H1 (cell line): Measurements from ENCODE around the gene KIAA1586. TPM values are rescaled to one million over a fixed set of nuclear protein-coding genes. Genes with fewer than 3 reads are reported as not detected.

Source experiments
- CTCF ChIA-PET: fragments of 300-600 bp; sonication (Branson Sonifier 250); formaldehyde crosslinking; loops from one replicate; lab custom pipeline; 2021; ENCODE audit not compliant: partially characterized antibody; lab: Charles Lee
- POLR2A ChIA-PET: fragments of 300-600 bp; sonication (Branson Sonifier 250); formaldehyde crosslinking; loops from one replicate; lab custom pipeline; 2021; ENCODE audit warnings: inconsistent platforms; ENCODE audit not compliant: partially characterized antibody; lab: Charles Lee
- DNase-seq, 2 experiments: peaks; one replicate each; pipeline versions ENCODE4 v3.0.0 to v3.0.0-alpha.2; 2010 to 2022; ENCODE audit warnings: low spot score in 2 of 2, low read depth in 1 of 2, mixed read lengths in 1 of 2
- FAIRE-seq: peaks from 2 replicates; lab custom pipeline; 2011; peaks lifted over from hg19 to GRCh38; lab: Jason Lieb, UNC
- H2AFZ ChIP-seq: 2 replicates; pipeline ENCODE4 v1.8.1; 2012; ENCODE audit warnings: low read length, inconsistent platforms
- H2AK5ac ChIP-seq: 2 replicates; pipeline ENCODE4 v1.6.1; 2013; ENCODE audit warnings: low read depth, low read length
- H2BK120ac ChIP-seq: replicated peaks from 2 replicates; pipeline ENCODE3; 2013; ENCODE audit warnings: low read depth, low read length, inconsistent platforms
- H2BK12ac ChIP-seq: 2 replicates; pipeline ENCODE4 v1.6.1; 2013; ENCODE audit warnings: low read depth, low read length
- H2BK15ac ChIP-seq: 2 replicates; pipeline ENCODE4 v1.6.1; 2013; ENCODE audit warnings: low read length
- H2BK20ac ChIP-seq: 2 replicates; pipeline ENCODE4 v1.6.1; 2013; ENCODE audit warnings: low read length
- H2BK5ac ChIP-seq: 2 replicates; pipeline ENCODE4 v1.6.1; 2013; ENCODE audit warnings: low read depth, low read length
- H3K14ac ChIP-seq: 2 replicates; pipeline ENCODE4 v1.6.1; 2013; ENCODE audit warnings: inconsistent platforms; ENCODE audit not compliant: insufficient read length
- H3K18ac ChIP-seq: 2 replicates; pipeline ENCODE4 v1.6.1; 2013; ENCODE audit warnings: low read length; ENCODE audit errors: extremely low read depth
- H3K23ac ChIP-seq: 2 replicates; pipeline ENCODE4 v1.6.1; 2013; ENCODE audit warnings: inconsistent platforms; ENCODE audit not compliant: insufficient read length
- H3K23me2 ChIP-seq: 2 replicates; pipeline ENCODE4 v1.6.1; 2013; ENCODE audit warnings: low read depth, low read length
- H3K27ac ChIP-seq: 2 replicates; pipeline ENCODE4 v1.6.1; 2011; ENCODE audit warnings: low read depth, low read length, inconsistent platforms
- H3K27me3 ChIP-seq, 4 experiments: replicated peaks in 1 of 4; 1 replicate in 1 of 4; 2 replicates in 3 of 4; pipeline versions ENCODE4 v1.6.1 to v1.8.1; 2011 to 2013; ENCODE audit warnings: low read length in 3 of 4, mild to moderate bottlenecking in 3 of 4, inconsistent platforms in 2 of 4, mixed read lengths in 2 of 4, moderate library complexity in 1 of 4; ENCODE audit not compliant: control insufficient read depth in 3 of 4, insufficient read depth in 3 of 4; ENCODE audit errors: extremely low read depth in 1 of 4
- H3K36me3 ChIP-seq, 4 experiments: 2 replicates each; pipeline versions ENCODE4 v1.6.1 to v1.8.1; 2011 to 2013; ENCODE audit warnings: mild to moderate bottlenecking in 4 of 4, low read length in 3 of 4, moderate library complexity in 2 of 4, control low read depth in 1 of 4, inconsistent platforms in 1 of 4; ENCODE audit not compliant: insufficient read depth in 4 of 4, control insufficient read depth in 2 of 4
- H3K4ac ChIP-seq: replicated peaks from 2 replicates; pipeline ENCODE3; 2013; ENCODE audit warnings: low read length, low read depth, mixed read lengths, inconsistent platforms; ENCODE audit not compliant: insufficient read length
- H3K4me1 ChIP-seq, 4 experiments: replicated peaks in 1 of 4; 1 replicate in 1 of 4; 2 replicates in 3 of 4; pipeline versions ENCODE4 v1.6.1 to v1.8.1; 2011 to 2013; ENCODE audit warnings: low read length in 3 of 4, inconsistent platforms in 2 of 4, mixed read lengths in 1 of 4; ENCODE audit not compliant: insufficient read depth in 4 of 4, control insufficient read depth in 3 of 4
- H3K4me2 ChIP-seq, 2 experiments: 2 replicates each; pipeline versions ENCODE4 v1.6.1 to v1.8.1; 2011 to 2013; ENCODE audit warnings: low read depth in 2 of 2, low read length in 2 of 2, control low read depth in 1 of 2, inconsistent platforms in 1 of 2, mild to moderate bottlenecking in 1 of 2; ENCODE audit not compliant: insufficient read depth in 1 of 2
- H3K4me3 ChIP-seq, 4 experiments: fragments of 200-600, 300-600 bp in 1 of 4; sonication (generic), shearing (Covaris generic), sonication (Bioruptor Twin) in 1 of 4; 2 replicates each; pipeline versions ENCODE4 v1.5.1 to v1.8.1; 2011 to 2016; ENCODE audit warnings: low read length in 4 of 4, low read depth in 3 of 4, control low read depth in 2 of 4, inconsistent platforms in 2 of 4, mild to moderate bottlenecking in 2 of 4, mixed read lengths in 1 of 4, moderate library complexity in 1 of 4; ENCODE audit not compliant: insufficient read depth in 2 of 4; ENCODE audit errors: extremely low read depth in 1 of 4
- H3K56ac ChIP-seq: replicated peaks from 2 replicates; pipeline ENCODE3; 2013; ENCODE audit warnings: low read depth, mild to moderate bottlenecking, mixed read lengths, low read length, inconsistent platforms; ENCODE audit not compliant: insufficient read length
- H3K79me1 ChIP-seq: 2 replicates; pipeline ENCODE4 v1.6.1; 2013; ENCODE audit warnings: low read depth, low read length, control low read depth
- H3K79me2 ChIP-seq, 2 experiments: 2 replicates each; pipeline versions ENCODE4 v1.6.1 to v1.8.1; 2012 to 2013; ENCODE audit warnings: low read length in 2 of 2, mild to moderate bottlenecking in 2 of 2, inconsistent platforms in 1 of 2; ENCODE audit not compliant: insufficient read depth in 2 of 2, control insufficient read depth in 1 of 2
- H3K9ac ChIP-seq, 4 experiments: replicated peaks in 1 of 4; 1 replicate in 1 of 4; 2 replicates in 3 of 4; pipeline versions ENCODE4 v1.6.1 to v1.8.1; 2011 to 2013; ENCODE audit warnings: low read depth in 3 of 4, low read length in 3 of 4, control low read depth in 2 of 4, mild to moderate bottlenecking in 2 of 4, moderate library complexity in 2 of 4, inconsistent platforms in 1 of 4; ENCODE audit errors: extremely low read depth in 1 of 4
- H3K9me3 ChIP-seq, 2 experiments: 2 replicates each; pipeline versions ENCODE4 v1.6.1 to v1.8.1; 2012 to 2013; ENCODE audit warnings: mild to moderate bottlenecking in 2 of 2, moderate library complexity in 2 of 2, control low read depth in 1 of 2, inconsistent platforms in 1 of 2, low read depth in 1 of 2, low read length in 1 of 2, mixed read lengths in 1 of 2; ENCODE audit not compliant: insufficient read depth in 2 of 2
- H4K20me1 ChIP-seq, 2 experiments: replicated peaks in 1 of 2; 2 replicates each; pipeline versions ENCODE3 to v1.8.1; 2011 to 2013; ENCODE audit warnings: inconsistent platforms in 2 of 2, low read length in 2 of 2, mild to moderate bottlenecking in 1 of 2; ENCODE audit not compliant: insufficient read depth in 2 of 2, control insufficient read depth in 1 of 2
- H4K5ac ChIP-seq: 2 replicates; pipeline ENCODE4 v1.6.1; 2013; ENCODE audit warnings: low read length, low read depth, mixed read lengths, inconsistent platforms; ENCODE audit not compliant: insufficient read length
- H4K8ac ChIP-seq: 2 replicates; pipeline ENCODE4 v1.8.0; 2013; ENCODE audit warnings: mild to moderate bottlenecking, moderate library complexity, low read length, inconsistent platforms; ENCODE audit not compliant: insufficient read depth; ENCODE audit errors: extremely low read depth
- H4K91ac ChIP-seq: replicated peaks from 2 replicates; pipeline ENCODE3; 2013; ENCODE audit warnings: low read length, mixed read lengths, inconsistent platforms; ENCODE audit not compliant: insufficient read length
- CHD2 ChIP-seq: IDR thresholded peaks from 2 replicates; pipeline ENCODE4 v1.6.1; 2012; ENCODE audit warnings: low read length, improper control_type of control experiment
- KDM1A ChIP-seq: fragments of 200-600, 300-600 bp; sonication (generic); IDR thresholded peaks from 2 replicates; pipeline ENCODE4 v1.7.1; 2016; ENCODE audit warnings: mild to moderate bottlenecking, low read length, borderline replicate concordance
- PHF8 ChIP-seq: fragments of 200-600 bp; sonication (generic); conservative IDR thresholded peaks from 2 replicates; pipeline ENCODE4 v1.7.1; 2012; ENCODE audit warnings: low read depth, mild to moderate bottlenecking, inconsistent platforms, low read length, moderate library complexity
- SP2 ChIP-seq: IDR thresholded peaks from 2 replicates; pipeline ENCODE4 v1.6.1; 2012; ENCODE audit warnings: mild to moderate bottlenecking, low read length, inconsistent platforms
- SP4 ChIP-seq: IDR thresholded peaks from 2 replicates; pipeline ENCODE4 v1.6.1; 2012; ENCODE audit warnings: low read length, inconsistent platforms
- WGBS, 2 experiments: shearing (Covaris generic) in 1 of 2; methylation state at CpG; one replicate each; pipeline versions ENCODE4 v1.1.6 to v1.1.7; 2013 to 2015; ENCODE audit warnings: low lambda C conversion rate in 2 of 2, mixed read lengths in 2 of 2, inconsistent platforms in 1 of 2, low coverage in 1 of 2, missing lambda C conversion rate in 1 of 2; ENCODE audit not compliant: insufficient replicate concordance in 2 of 2, insufficient coverage in 1 of 2, insufficient read length in 1 of 2; ENCODE audit errors: extremely low coverage in 1 of 2, missing lambda C conversion rate in 1 of 2; 5-methylcytosine and 5-hydroxymethylcytosine counted together
- polyA plus RNA-seq, 7 experiments: library from polyadenylated mRNA; depleted of rRNA in 3 of 7; stranded (reverse) in 5 of 7; unstranded in 2 of 7; fragments of >200 nt in 5 of 7; fragments of 200-250 nt in 2 of 7; gene quantifications; 1 replicate in 5 of 7; 2 replicates in 1 of 7; 4 replicates in 1 of 7; pipeline versions ENCODE4 v1.2.1 to v1.2.3, GENCODE V29; 2011 to 2013; ENCODE audit warnings: missing spikeins in 2 of 7, mixed read lengths in 2 of 7
- total RNA-seq: library from RNA; stranded (reverse); fragmentation: NEBNext Ultra II Directional; extraction: Animal tissue kit (Norgen Biotek cat#: 25700); gene quantifications from 2 replicates; pipeline ENCODE4 v1.2.1, GENCODE V29; 2021

KIAA1586 gene
- total and polyA plus RNA-seq, 2 of the 8 experiments (the other 6 are each of a cell fraction or from before 2014, with no cell fraction given) = 2.1 to 24.4 TPM

DNA sequence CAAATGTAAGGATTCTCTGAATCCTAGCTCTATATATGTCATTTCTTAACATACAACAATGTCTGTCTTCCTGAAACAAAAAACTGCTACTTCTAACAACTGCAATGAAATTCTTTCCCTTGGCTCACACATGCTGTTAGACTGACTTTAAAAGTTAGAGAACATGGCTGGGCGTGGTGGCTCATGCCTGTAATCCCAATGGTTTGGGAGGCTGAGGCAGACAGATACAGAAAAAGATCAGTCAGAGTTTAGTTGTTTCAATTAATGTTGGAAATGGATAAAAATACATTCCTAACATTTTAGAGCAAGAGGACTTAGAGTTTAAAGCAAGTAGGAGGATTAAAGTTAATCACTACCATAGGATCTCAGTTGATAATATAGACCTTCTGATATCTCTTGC, 28.7 kb upstream of the KIAA1586 start:
- H3K56ac ChIP-seq = no peak overlapping the region
- TF ChIP-seq CHD2 = no peak
- TF ChIP-seq PHF8 = no peak
- TF ChIP-seq SP2 = no peak
- no peak for TF ChIP-seq SP4
- TF ChIP-seq KDM1A = no peak
- TF ChIP-seq, all 59 proteins: peak for 0
- Histone ChIP-seq H3K79me1 (no peaks in the 10 kb centered on the region), H3K27ac (no peak overlapping the region), H3K79me2 (no peaks in the 10 kb centered on the region), H4K91ac (no peak overlapping the region), H3K23me2 (no peaks in the 10 kb centered on the region), H3K9ac (no peak overlapping the region), H3K23ac (no peak overlapping the region), H2BK20ac (no peak overlapping the region), H3K9me3 (no peaks in the 10 kb centered on the region), H4K20me1 (no peaks in the 10 kb centered on the region), H3K36me3 (no peaks in the 10 kb centered on the region), H3K4me2 (no peak overlapping the region), H3K4ac (no peak overlapping the region), H2BK15ac (no peak overlapping the region), H4K5ac (no peak overlapping the region), H3K27me3 (no peaks in the 10 kb centered on the region), H2BK5ac (no peak overlapping the region), H3K14ac (no peak overlapping the region), H3K4me3 (no peak overlapping the region), H3K4me1 (peaks cover 0 to 6% (median 1%) of the 10 kb centered on the region in 4 experiments; a peak in 2 of 7 replicates), H2AFZ (no peak overlapping the region), H2BK120ac (no peak overlapping the region), H3K18ac (no peak overlapping the region), H2AK5ac (no peak overlapping the region), H2BK12ac (no peak overlapping the region), H4K8ac (no peak overlapping the region)
- DNase-seq (no peak), FAIRE-seq (peak; percentile 7)
- ChIA-PET CTCF (interaction anchor here (0.6 to 4.8 kb wide), 8 partner anchors 14 to 113 kb away, joined by 3 to 21 read pairs (median 3); partner anchors contain the start of gene BEND6), POLR2A (no interaction called here)
- WGBS, 2 experiments = 54% methylated on average over 1 of the region's 1 CpG; no CpG with 5 or more reads in 1 of the 2 experiments
